IPS-18c (cell line): ENCODE measurements around the gene ACACA.
"Not testable (repeated sequence)": the region's sequence is repeated elsewhere in the genome, so short reads cannot be mapped to it uniquely, and the experiment has no call there.

Experiments
- H3K4me3 ChIP-seq: 2 replicates; pipeline ENCODE4 v1.7.0; 2013; ENCODE audit warnings: low read depth, mild to moderate bottlenecking, low read length, moderate library complexity; ENCODE audit not compliant: insufficient read depth
- H3K9me3 ChIP-seq: one replicate; pipeline ENCODE4 v1.6.1; 2013; ENCODE audit warnings: mild to moderate bottlenecking, low read length, moderate library complexity; ENCODE audit not compliant: control insufficient read depth, insufficient read depth

Gene ACACA

GRCh38 chr17:37144075-37144701 is 262.4 kb downstream of the ACACA start:
- H3K4me3 ChIP-seq = no peak overlapping the region
- H3K9me3 ChIP-seq = no peaks in the 10 kb centered on the region

GRCh38 chr17:37143558-37143957 is 263.1 kb downstream of the ACACA start:
- not testable (repeated sequence) for H3K4me3 ChIP-seq, H3K9me3 ChIP-seq

DNA sequence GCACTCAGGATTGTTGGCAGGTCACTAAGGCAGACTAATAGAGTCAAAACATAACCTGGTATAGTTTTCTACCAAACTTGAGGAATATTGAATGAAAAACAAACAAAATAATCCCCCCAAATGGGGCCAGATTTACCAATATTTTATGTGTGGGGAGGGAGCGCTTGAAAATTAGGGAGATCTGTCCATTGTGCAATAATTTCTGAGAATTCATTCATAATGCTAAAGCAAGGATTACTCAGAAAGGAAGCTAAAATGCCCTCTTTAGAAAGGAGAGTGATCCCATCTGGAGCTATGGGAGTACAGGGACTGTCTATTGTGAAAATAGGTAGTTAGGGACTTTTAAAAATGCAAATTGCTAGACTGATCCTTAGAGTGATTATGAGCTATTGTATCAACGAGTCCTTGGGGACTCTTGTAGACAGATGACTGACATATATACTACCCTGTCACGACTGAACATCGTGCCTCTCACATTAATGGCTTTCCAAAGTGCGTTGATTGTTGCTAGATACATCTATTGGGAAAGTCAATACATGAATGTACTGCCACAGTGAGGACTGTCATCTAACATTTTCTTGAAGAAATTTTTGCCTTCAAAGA is 264.2 kb downstream of the ACACA start:
- H3K4me3 ChIP-seq = no peak overlapping the region
- no peaks in the 10 kb centered on the region for H3K9me3 ChIP-seq

DNA sequence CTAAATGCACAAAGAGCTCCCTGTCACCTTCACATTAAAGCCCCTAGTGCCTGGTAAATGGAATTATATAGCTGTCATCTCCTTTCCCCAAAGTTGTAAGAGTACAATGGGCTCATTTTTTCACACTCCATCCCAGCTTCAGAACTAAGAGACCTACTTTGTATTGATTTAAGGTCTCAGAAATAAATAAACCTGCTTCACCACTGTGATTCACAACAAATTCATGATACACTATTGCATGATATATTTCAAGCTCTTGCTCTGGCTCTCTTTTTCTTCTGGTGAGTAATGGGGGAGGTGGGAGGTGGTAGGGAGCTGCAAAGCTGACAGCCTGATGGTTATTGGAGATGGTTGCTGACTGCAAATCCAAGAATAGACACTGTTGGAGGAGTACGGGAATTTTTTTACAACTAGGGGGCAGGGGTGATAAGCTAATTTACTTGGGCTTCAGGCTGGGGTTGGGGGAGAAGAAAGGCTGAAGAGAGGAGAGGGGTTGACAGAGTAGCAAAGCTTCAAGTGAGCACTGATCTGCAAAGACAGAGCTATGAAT is 268.0 kb downstream of the ACACA start:
- Histone ChIP-seq H3K4me3 (no peak overlapping the region), H3K9me3 (no peaks in the 10 kb centered on the region)

GRCh38 chr17:37137906-37138514 is 268.6 kb downstream of the ACACA start:
- Histone ChIP-seq H3K9me3 (no peaks in the 10 kb centered on the region), H3K4me3 (no peak overlapping the region)

GRCh38 chr17:37137070-37137610 is 269.5 kb downstream of the ACACA start:
- H3K9me3 ChIP-seq = no peaks in the 10 kb centered on the region

DNA sequence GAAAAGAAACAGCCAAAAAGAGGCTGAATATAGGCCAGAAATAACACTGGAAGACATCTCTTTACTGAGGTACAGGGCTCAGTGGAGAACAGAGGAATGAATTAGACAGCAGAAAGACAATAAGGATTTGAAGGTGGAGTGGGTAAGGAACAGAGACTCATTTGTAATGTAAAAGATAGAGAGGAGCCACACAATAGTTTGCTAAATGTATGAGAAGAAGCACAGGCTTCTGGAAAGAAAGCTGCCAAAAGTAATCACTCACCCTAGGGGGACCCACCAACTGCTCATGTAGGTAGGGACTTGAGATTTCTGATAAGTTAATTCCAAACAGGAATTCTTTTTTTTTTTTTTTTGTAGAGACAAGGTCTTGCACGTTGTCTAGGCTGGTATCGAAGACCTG is 271.1 kb downstream of the ACACA start:
- Histone ChIP-seq H3K4me3 (no peak overlapping the region), H3K9me3 (no peaks in the 10 kb centered on the region)

More at GRCh38 chr17:37137070-37137610, 269.5 kb downstream of the ACACA start:
- H3K4me3 ChIP-seq = no peak overlapping the region

DNA sequence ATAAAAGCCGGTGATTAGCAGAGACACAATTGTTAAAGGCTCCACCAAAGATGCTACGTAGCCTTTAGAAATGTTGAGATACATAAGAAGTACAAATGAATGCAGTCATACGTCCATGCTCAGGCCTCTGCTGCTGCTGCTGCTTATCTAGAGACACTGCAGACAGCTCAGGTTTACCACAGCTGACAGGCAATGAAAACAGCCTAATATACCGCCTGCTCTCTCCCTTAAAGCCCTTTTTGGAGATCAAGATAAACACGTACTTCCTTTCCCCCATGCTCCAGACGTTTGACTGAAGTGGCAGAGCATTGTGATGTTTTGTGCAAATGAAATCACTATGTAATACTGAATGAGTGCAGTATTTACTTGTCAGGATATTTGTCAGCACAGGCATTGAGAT is 272.6 kb downstream of the ACACA start:
- no peaks in the 10 kb centered on the region for H3K9me3 ChIP-seq
- no peak overlapping the region for H3K4me3 ChIP-seq

DNA sequence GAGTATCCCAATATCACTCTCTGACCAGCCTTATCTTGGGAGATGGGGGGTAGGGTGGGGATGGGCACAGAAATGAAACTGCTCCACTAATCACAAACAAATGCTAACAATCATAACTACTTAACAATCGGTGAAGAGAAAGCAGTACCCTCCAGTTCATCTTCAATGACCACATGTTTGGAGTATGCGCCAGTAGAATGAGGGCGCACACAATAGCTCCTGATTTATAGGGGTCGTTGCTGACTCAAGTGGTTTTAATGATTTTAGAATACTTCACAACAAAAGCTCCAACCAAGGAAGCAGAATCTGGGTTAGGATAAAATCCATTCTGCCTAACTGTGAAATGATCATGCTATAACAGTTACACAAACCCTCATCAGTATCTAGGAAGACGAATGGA is 273.5 kb downstream of the ACACA start:
- no peak overlapping the region for H3K4me3 ChIP-seq
- no peaks in the 10 kb centered on the region for H3K9me3 ChIP-seq

GRCh38 chr17:37131669-37132611 is 274.7 kb downstream of the ACACA start:
- Histone ChIP-seq H3K9me3 (no peaks in the 10 kb centered on the region), H3K4me3 (no peak overlapping the region)

GRCh38 chr17:37130984-37131446 is 275.6 kb downstream of the ACACA start:
- H3K4me3 ChIP-seq = no peak overlapping the region
- no peaks in the 10 kb centered on the region for H3K9me3 ChIP-seq

DNA sequence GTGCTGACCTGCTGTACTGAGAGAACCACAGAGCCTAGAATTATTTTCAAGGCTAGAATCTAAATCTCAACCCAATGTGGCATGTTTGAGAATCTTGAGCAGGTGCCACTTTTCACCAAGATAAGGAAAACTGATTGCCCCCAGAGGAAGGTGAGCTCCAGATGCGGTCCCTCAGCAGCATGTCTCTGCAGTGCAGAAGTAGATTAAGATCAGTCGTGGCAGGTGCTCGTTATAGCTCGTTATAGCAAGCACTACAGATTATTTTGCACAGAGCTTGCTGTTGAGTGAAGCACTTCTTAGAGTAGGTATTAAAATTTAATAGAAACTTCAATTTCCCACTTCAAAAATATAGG is 281.8 kb downstream of the ACACA start:
- H3K4me3 ChIP-seq = no peak overlapping the region
- no peaks in the 10 kb centered on the region for H3K9me3 ChIP-seq

DNA sequence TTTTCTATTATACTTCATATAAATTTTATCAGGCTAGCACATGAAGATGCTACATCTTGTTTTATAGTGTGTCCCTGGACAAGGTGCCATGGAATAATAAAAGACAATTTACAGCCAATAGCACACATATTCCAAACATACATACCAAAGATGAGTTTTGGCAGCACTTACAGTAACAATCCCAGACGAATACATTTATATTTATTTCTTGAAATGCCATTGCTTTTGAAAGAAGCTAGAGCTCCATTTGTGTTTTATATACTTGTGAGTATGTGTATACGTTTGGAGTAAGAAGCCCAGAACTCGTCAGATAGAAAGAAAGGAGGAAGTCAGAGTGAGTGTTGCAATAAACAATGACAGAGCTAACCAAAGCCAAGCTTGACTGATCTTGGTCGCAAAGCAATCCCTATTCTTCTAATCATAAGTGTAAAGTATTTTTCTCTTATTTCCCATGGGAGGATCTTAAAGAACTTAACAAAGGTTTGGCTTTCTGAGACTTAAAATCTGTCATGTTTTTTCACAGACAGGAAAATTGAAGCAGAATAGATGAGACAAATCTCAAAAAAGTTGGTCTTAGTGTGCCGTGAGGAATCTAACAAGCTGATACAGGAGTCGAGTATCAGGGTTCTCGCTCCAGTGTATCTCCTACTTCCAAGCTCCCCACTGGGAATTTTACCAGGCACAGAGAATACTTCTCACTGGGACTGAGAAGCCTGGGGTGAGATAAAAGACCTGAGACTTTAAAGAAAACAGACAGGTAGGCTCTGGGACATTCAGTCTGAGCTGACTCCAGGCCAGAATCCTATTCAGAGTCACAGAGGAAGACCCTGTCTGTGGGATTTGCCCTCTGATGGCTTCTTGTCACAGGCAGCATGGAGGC is 282.5 kb downstream of the ACACA start:
- Histone ChIP-seq H3K4me3 (no peak overlapping the region), H3K9me3 (no peaks in the 10 kb centered on the region)

DNA sequence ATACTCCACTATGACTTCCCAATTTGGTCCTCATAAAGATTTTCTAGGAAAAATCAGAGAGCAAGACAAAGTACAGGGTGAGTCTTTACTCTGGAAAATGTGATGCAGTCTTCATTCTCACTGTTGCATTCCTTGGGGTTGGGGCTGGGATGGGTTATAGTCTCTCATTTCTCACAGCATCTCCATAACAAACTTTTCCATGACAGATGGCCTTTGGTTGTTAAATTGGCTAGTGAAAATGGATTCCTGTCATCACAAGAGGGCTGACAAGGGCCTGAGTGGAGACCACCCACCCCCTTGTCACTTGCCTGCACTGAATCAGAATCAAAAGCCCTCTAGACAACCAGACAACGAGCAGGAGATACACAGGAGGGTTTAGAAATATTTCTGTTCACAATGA is 283.2 kb downstream of the ACACA start:
- Histone ChIP-seq H3K4me3 (no peak overlapping the region), H3K9me3 (no peaks in the 10 kb centered on the region)

DNA sequence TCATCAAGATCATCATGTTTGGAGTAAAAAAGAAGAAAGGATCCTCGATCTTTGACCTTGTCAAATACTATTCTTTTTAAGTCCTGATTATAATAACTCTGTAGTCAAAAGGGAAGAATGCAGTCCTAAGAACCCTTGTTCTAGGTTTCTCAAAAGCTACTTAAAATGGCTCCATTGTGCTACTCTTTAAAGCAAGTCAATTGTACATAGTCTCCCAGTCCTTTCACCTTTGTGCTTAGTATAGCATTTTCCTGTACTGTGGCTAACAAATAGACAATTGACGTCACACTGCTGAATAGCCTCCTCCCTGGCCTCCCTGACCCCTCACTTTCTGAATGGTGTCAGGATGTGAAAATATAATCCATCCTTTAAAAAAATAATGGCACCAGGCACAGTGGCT is 285.0 kb downstream of the ACACA start:
- H3K9me3 ChIP-seq = no peaks in the 10 kb centered on the region
- H3K4me3 ChIP-seq = no peak overlapping the region

- no peak overlapping the region for H3K4me3 ChIP-seq
- H3K9me3 ChIP-seq = no peaks in the 10 kb centered on the region
These were observed 288.1 kb downstream of the ACACA start for GRCh38 chr17:37118366-37119137.
